Esophagus muscularis mucosa (tissue), 4 donors: ENCODE measurements around the gene HNRNPUL2.

Experiments used
- CTCF ChIP-seq, 3 experiments: fragments of 200-600 bp in 2 of 3; fragments of 450-650 bp in 1 of 3; sonication (generic) in 2 of 3; IDR thresholded peaks; one replicate each; pipeline ENCODE4 v1.5.1; 2017 to 2019; ENCODE audit warnings: antibody characterized with exemption in 3 of 3, mild to moderate bottlenecking in 2 of 3, moderate library complexity in 1 of 3
- EP300 ChIP-seq: sonication (generic); formaldehyde crosslinking; IDR thresholded peaks from one replicate; pipeline ENCODE4 v1.6.1; 2017; ENCODE audit warnings: antibody characterized with exemption
- POLR2A ChIP-seq: fragments of 450-650 bp; IDR thresholded peaks from one replicate; pipeline ENCODE4 v1.6.1; 2017; ENCODE audit warnings: antibody characterized with exemption, moderate library complexity, mild to moderate bottlenecking, low read depth
- POLR2AphosphoS5 ChIP-seq, 2 donors: sonication (generic); formaldehyde crosslinking; IDR thresholded peaks; one replicate each; pipeline ENCODE4 v1.6.1; 2017; ENCODE audit warnings: antibody characterized with exemption in 2 of 2

DNA sequence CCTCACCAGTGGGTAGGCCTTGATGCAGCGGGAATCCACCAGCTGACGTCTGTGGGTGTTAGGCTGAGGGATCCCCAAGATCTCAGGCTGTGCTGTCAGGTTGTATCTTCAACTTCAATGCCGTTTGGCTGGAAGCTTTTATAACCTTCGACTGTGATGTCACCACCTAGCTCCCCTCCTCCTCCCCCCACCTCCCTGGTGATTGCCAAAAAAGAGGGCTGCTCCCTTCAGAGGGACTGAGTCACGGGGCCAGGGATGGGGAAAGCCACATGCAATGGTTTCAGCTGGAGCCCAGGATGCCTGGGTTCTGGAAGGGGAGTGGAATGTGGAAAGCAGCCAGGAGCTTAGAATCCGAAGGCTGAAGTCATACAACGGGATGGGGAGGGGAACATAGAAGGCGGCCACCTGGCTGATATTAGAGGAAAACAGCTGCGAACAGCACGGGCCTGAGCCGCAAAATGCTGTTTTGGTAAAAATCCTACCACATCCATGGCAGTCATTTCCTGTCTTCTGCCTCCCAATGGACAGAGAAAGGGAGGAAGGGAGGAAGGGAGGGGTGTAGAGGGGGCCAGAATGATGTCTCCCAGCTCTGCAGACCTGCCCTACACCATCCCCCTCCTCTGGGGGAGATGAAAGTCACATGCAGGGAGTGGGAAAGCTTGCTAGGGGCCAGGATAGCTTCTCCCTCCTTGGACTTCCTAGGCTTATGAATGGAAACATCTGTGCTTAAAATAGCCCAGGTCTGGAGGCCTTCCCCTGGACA, 37.7 kb downstream of the HNRNPUL2 start, which contains the start of gene LRRN4CL:
- TF ChIP-seq CTCF (IDR thresholded peaks at IDR 0.05) (no peak), POLR2AphosphoS5 (IDR thresholded peaks at IDR 0.05) (peak; percentile 76 to 87), EP300 (no peak), POLR2A (peak; percentile 24)
